ENCODE data around the gene USP54.

- TF ChIP-seq POLR2A (IDR thresholded peaks at IDR 0.05; ENCODE audit: low read depth) (no peak), CTCF (IDR thresholded peaks at IDR 0.05) (no peak), POLR2AphosphoS5 (IDR thresholded peaks at IDR 0.05) (peak in 1 of 2 donors; percentile 42)
Measured at GRCh38 chr10:73495884-73496674, 95.1 kb downstream of the USP54 start, which contains the start of gene PPP3CB.
